ENCODE data around the gene CLEC7A.

CLEC7A gene

GRCh38 chr12:10088955-10089900 lies 40.8 kb downstream of the CLEC7A start:
- DNase-seq: no peak

GRCh38 chr12:10088031-10088430 lies 42.0 kb downstream of the CLEC7A start:
- DNase-seq: no peak

GRCh38 chr12:10086387-10086786 lies 43.6 kb downstream of the CLEC7A start:
- DNase-seq: no peak

GRCh38 chr12:10084733-10085132 lies 45.3 kb downstream of the CLEC7A start:
- no peak for DNase-seq

- DNase-seq: no peak
Measured at GRCh38 chr12:10082117-10082874, 47.7 kb downstream of the CLEC7A start.

- DNase-seq: no peak
Measured at GRCh38 chr12:10075451-10075850, 54.5 kb downstream of the CLEC7A start.

GRCh38 chr12:10073261-10073660 lies 56.7 kb downstream of the CLEC7A start:
- no peak for DNase-seq

GRCh38 chr12:10072131-10072530 lies 57.9 kb downstream of the CLEC7A start:
- no peak for DNase-seq

- DNase-seq: no peak
Measured at GRCh38 chr12:10070380-10070779, 59.6 kb downstream of the CLEC7A start.

- DNase-seq: no peak
Measured at GRCh38 chr12:10069976-10070375, 60.0 kb downstream of the CLEC7A start.

GRCh38 chr12:10069099-10069498 lies 60.9 kb downstream of the CLEC7A start:
- DNase-seq: no peak

- DNase-seq: no peak
Measured at GRCh38 chr12:10068644-10069043, 61.4 kb downstream of the CLEC7A start.

GRCh38 chr12:10067942-10068341 lies 62.1 kb downstream of the CLEC7A start:
- DNase-seq: no peak

GRCh38 chr12:10067264-10067663 lies 62.7 kb downstream of the CLEC7A start:
- no peak for DNase-seq
